OCI-LY7 (cell line): ENCODE measurements around the gene ZNF775.

Source experiments
- CTCF ChIP-seq: fragments of 200-600 bp; sonication (generic); conservative IDR thresholded peaks from 2 replicates; pipeline ENCODE4 v1.5.1; 2014; ENCODE audit warnings: mild to moderate bottlenecking, antibody characterized with exemption, low read length, moderate library complexity, mixed read lengths
- EZH2phosphoT487 ChIP-seq: fragments of 200-600 bp; sonication (generic); IDR thresholded peaks from 2 replicates; pipeline ENCODE4 v1.6.1; 2018; ENCODE audit warnings: low read depth, borderline replicate concordance, mild to moderate bottlenecking, mixed run types, antibody characterized with exemption, low read length, moderate library complexity, mixed read lengths

- TF ChIP-seq CTCF (no peak), EZH2phosphoT487 (no peak)
Measured at GRCh38 chr7:150355666-150356059, 23.5 kb upstream of the ZNF775 start.
